GM12878 (cell line): ENCODE measurements around the gene CADM2. TPM values are rescaled to one million over a fixed set of nuclear protein-coding genes. Genes with fewer than 3 reads are reported as not detected.

Experiments used
- ATAC-seq: fragments of 200-7000 bp; cut with Tn5 transposase; 3 replicates; pipeline ENCODE4 v1.9.1; 2020; ENCODE audit warnings: mild to moderate bottlenecking, moderate library complexity
- BruUV-seq: library from RNA; stranded (reverse); fragments of 400-500 nt; replicated peaks from 2 replicates; lab custom pipeline; 2021; lab: Mats Ljungman, UMichigan
- CTCF ChIA-PET: fragments of 300-600 bp; sonication (Branson Sonifier 250); formaldehyde crosslinking; extraction: SDS; loops from one replicate; lab custom pipeline; 2021; ENCODE audit warnings: inconsistent platforms; lab: Yijun Ruan, JAX
- POLR2A ChIA-PET: fragments of 350-600 bp; formaldehyde crosslinking; extraction: SDS; loops from one replicate; lab custom pipeline; 2021; ENCODE audit warnings: inconsistent platforms; lab: Charles Lee
- RAD21 ChIA-PET: fragments of 300-600 bp; sonication (Branson Sonifier 250); formaldehyde crosslinking; loops from one replicate; lab custom pipeline; 2023; ENCODE audit warnings: antibody characterized with exemption; ENCODE audit not compliant: unreplicated experiment; lab: Charles Lee
- SMC1A ChIA-PET: fragments of 300-600 bp; sonication (Branson Sonifier 250); formaldehyde crosslinking; loops from one replicate; lab custom pipeline; 2023; ENCODE audit not compliant: unreplicated experiment, uncharacterized antibody; lab: Charles Lee
- DNase-seq: peaks from one replicate; pipeline ENCODE4 v3.0.0-alpha.2; 2011; ENCODE audit warnings: low read depth, low spot score
- FAIRE-seq: peaks from 3 replicates; lab custom pipeline; 2011; peaks lifted over from hg19 to GRCh38; lab: Jason Lieb, UNC
- H2AFZ ChIP-seq: 2 replicates; pipeline ENCODE4 v1.6.0; 2011; ENCODE audit warnings: low read depth, low read length, control low read depth; ENCODE audit not compliant: control insufficient read depth
- H3K27ac ChIP-seq: 2 replicates; pipeline ENCODE4 v1.5.1; 2011; ENCODE audit warnings: control low read depth; ENCODE audit not compliant: control insufficient read depth, insufficient read depth
- H3K27me3 ChIP-seq, 2 experiments: replicated peaks in 1 of 2; 2 replicates each; pipeline versions ENCODE4 v1.6.0 to v1.6.1; 2011; ENCODE audit warnings: low read length in 1 of 2; ENCODE audit not compliant: control insufficient read depth in 2 of 2, insufficient read depth in 2 of 2
- H3K36me3 ChIP-seq, 2 experiments: 2 replicates each; pipeline ENCODE4 v1.5.1; 2011; ENCODE audit warnings: low read length in 1 of 2; ENCODE audit not compliant: control insufficient read depth in 2 of 2, insufficient read depth in 2 of 2
- H3K4me1 ChIP-seq: 2 replicates; pipeline ENCODE4 v1.6.1; 2011; ENCODE audit warnings: mild to moderate bottlenecking, low read length, moderate library complexity, mixed read lengths; ENCODE audit not compliant: control insufficient read depth, insufficient read depth
- H3K4me2 ChIP-seq: 2 replicates; pipeline ENCODE4 v1.6.0; 2011; ENCODE audit warnings: control low read depth; ENCODE audit not compliant: control insufficient read depth, insufficient read depth
- H3K4me3 ChIP-seq: fragments of 200-600 bp; sonication (generic); 2 replicates; pipeline ENCODE4 v1.5.1; 2016
- H3K79me2 ChIP-seq: 2 replicates; pipeline ENCODE4 v1.6.0; 2011; ENCODE audit warnings: low read length; ENCODE audit not compliant: control insufficient read depth, insufficient read depth
- H3K9ac ChIP-seq: 2 replicates; pipeline ENCODE4 v1.8.0; 2011; ENCODE audit warnings: low read length, control low read depth, mixed read lengths; ENCODE audit not compliant: control insufficient read depth, insufficient read depth
- H3K9me3 ChIP-seq: replicated peaks from 3 replicates; pipeline ENCODE4 v1.5.1; 2011; ENCODE audit warnings: mild to moderate bottlenecking, low read length; ENCODE audit not compliant: control insufficient read depth, insufficient read depth
- H4K20me1 ChIP-seq: 2 replicates; pipeline ENCODE4 v1.6.0; 2011; ENCODE audit not compliant: control insufficient read depth, insufficient read depth
- CBFB ChIP-seq: IDR thresholded peaks from 2 replicates; pipeline ENCODE4 v1.6.1; 2016; ENCODE audit warnings: antibody characterized with exemption, low read depth
- HSF1 ChIP-seq: fragments of 150-350 bp; IDR thresholded peaks from 2 replicates; pipeline ENCODE4 v1.6.1; 2014; ENCODE audit warnings: mild to moderate bottlenecking, low read depth, low read length
- IKZF2 ChIP-seq, 2 experiments: fragments of 450-650 bp; IDR thresholded peaks; 2 replicates each; pipeline ENCODE4 v1.6.1; 2017; ENCODE audit warnings: mild to moderate bottlenecking in 2 of 2, moderate library complexity in 2 of 2
- IRF5 ChIP-seq: fragments of 450-650 bp; IDR thresholded peaks from 2 replicates; pipeline ENCODE4 v1.6.1; 2017; ENCODE audit warnings: borderline replicate concordance
- NBN ChIP-seq: fragments of 450-650 bp; IDR thresholded peaks from 2 replicates; pipeline ENCODE4 v1.6.1; 2016
- POU2F2 ChIP-seq: IDR thresholded peaks from 3 replicates; pipeline ENCODE4 v1.6.1; 2011; ENCODE audit warnings: low read depth, mild to moderate bottlenecking, low read length, borderline replicate concordance
- RAD21 ChIP-seq: IDR thresholded peaks from 2 replicates; pipeline ENCODE4 v1.6.1; 2011; ENCODE audit warnings: mild to moderate bottlenecking, low read depth, low read length, moderate library complexity; ENCODE audit not compliant: insufficient read depth
- SUZ12 ChIP-seq: fragments of 200-600 bp; sonication (generic); IDR thresholded peaks from one replicate; pipeline ENCODE4 v1.6.1; 2018; ENCODE audit warnings: antibody characterized with exemption, mild to moderate bottlenecking; ENCODE audit not compliant: unreplicated experiment
- TARDBP ChIP-seq: IDR thresholded peaks from 2 replicates; pipeline ENCODE4 v1.6.1; 2016; ENCODE audit warnings: borderline replicate concordance
- YBX1 ChIP-seq: fragments of 450-650 bp; IDR thresholded peaks from 2 replicates; pipeline ENCODE4 v1.6.1; 2016; ENCODE audit warnings: antibody characterized with exemption
- ZNF24 ChIP-seq: fragments of 450-650 bp; IDR thresholded peaks from 2 replicates; pipeline ENCODE4 v1.6.1; 2017; ENCODE audit warnings: antibody characterized with exemption, mild to moderate bottlenecking
- ZNF274 ChIP-seq: IDR thresholded peaks from one replicate; pipeline ENCODE4 v1.8.0; 2011; ENCODE audit not compliant: insufficient read length, insufficient read depth
- WGBS: methylation state at CpG from one replicate; pipeline ENCODE4 v1.1.6; 2016; ENCODE audit warnings: low lambda C conversion rate; ENCODE audit not compliant: insufficient replicate concordance, insufficient coverage; ENCODE audit errors: missing lambda C conversion rate; 5-methylcytosine and 5-hydroxymethylcytosine counted together
- in situ Hi-C: fragments of 300-500 bp; cut with MboI; formaldehyde crosslinking; loops from 9 replicates; pipeline ENCODE4 v1.14.3; 2018; ENCODE audit warnings: mixed read lengths
- intact Hi-C: fragments of 100-400 bp; cut with micrococcal nuclease; formaldehyde crosslinking; loops from one replicate; pipeline ENCODE4 v1.14.2; 2022; ENCODE audit not compliant: unreplicated experiment
- polyA plus RNA-seq, 11 experiments: library from polyadenylated mRNA; depleted of rRNA in 4 of 11; unstranded in 6 of 11; stranded (reverse) in 5 of 11; fragments of >200 nt; fragmentation: Nextera tagmentation in 4 of 11; fragmentation: Illumina TruSeq in 1 of 11; extraction: Ambion mirVana in 4 of 11; extraction: Trizol in 1 of 11; gene quantifications; 1 replicate in 1 of 11; 2 replicates in 10 of 11; pipeline versions ENCODE4 v1.2.1 to v1.2.3, GENCODE V29; 2011 to 2016; ENCODE audit warnings: inconsistent platforms in 2 of 11, missing spikeins in 2 of 11, low read depth in 1 of 11
- total RNA-seq, 4 experiments: library from RNA; depleted of rRNA in 3 of 4; stranded (reverse); fragments of >200 nt in 3 of 4; fragmentation: Illumina TruSeq in 1 of 4; extraction: Trizol in 1 of 4; gene quantifications; 2 replicates each; pipeline versions ENCODE4 v1.2.1 to v1.2.3, GENCODE V29; 2013 to 2021

The CADM2 gene
- total and polyA plus RNA-seq, 10 of the 15 experiments (the other 5 are each of a cell fraction or from before 2014, with no cell fraction given) = 0.13 TPM; not detected in 9

GRCh38 chr3:85481411-85482212, 522.8 kb downstream of the CADM2 start:
- in situ Hi-C loops = no loop called here
- H4K20me1 ChIP-seq = no peaks in the 10 kb centered on the region
- H3K9me3 ChIP-seq = no peaks in the 10 kb centered on the region
- BruUV-seq = no TSS peak
- DNase-seq (no peak), FAIRE-seq (no peak)
- no peaks in the 10 kb centered on the region for H3K79me2 ChIP-seq
- H3K4me3 ChIP-seq = no peak overlapping the region
- SMC1A ChIA-PET = no interaction called here
- H3K9ac ChIP-seq = no peak overlapping the region
- CTCF ChIA-PET = no interaction called here
- WGBS = 58% methylated on average over 5 of the region's 5 CpGs
- H3K36me3 ChIP-seq = no peaks in the 10 kb centered on the region
- TF ChIP-seq SUZ12 (no peak), TARDBP (no peak), HSF1 (no peak), IKZF2 (IDR thresholded peaks at IDR 0.05) (no peak), ZNF274 (no peak), ZNF24 (no peak), POU2F2 (no peak), CBFB (no peak), NBN (no peak), YBX1 (no peak), IRF5 (no peak), RAD21 (no peak)
- TF ChIP-seq, all 136 proteins: peak for 0
- intact Hi-C loops = no loop called here
- ATAC-seq = peak; percentile 84
- H2AFZ ChIP-seq = no peak overlapping the region
- POLR2A ChIA-PET = no interaction called here
- no peak overlapping the region for H3K27ac ChIP-seq
- H3K4me1 ChIP-seq = no peaks in the 10 kb centered on the region
- H3K4me2 ChIP-seq = no peak overlapping the region
- no peaks in the 10 kb centered on the region for H3K27me3 ChIP-seq
- RAD21 ChIA-PET = no interaction called here
